ENCODE measurements around the gene PHKG2.
A peak's percentile ranks its signal among the peaks of the same experiment; 100 is the strongest.

PHKG2 gene

DNA sequence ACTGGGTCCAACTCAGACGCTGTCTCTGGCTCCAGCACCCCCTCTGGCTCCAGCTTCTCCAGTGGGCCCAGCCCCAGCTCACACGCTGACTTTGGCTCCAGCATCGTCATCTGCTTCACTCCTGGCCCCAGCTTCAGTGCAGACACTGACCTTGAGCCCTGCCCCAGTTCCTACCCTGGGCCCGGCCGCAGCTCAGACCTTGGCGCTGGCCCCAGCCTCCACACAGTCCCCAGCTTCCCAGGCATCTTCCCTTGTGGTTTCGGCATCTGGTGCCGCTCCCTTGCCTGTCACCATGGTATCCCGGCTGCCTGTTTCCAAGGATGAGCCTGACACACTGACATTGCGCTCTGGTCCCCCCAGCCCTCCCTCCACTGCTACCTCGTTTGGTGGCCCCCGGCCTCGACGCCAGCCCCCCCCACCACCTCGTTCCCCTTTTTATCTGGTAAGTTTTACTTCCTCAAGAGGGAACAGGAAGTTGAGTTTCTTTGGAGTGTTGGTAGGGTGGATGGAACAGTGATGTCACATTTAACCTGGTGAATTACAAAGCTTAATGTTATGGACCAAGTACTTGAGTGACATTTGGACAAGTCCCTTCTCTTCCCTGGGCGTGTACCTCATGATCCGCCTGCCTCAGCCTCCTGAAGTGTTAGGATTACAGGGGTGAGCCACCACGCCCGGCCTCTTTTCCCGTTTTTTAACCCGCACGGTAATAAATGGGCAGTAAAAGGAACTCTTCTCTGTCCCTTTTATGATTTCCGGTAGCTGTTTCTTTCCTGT is 23.4 kb upstream of the PHKG2 start:
- TF ChIP-seq, protein P1, sequence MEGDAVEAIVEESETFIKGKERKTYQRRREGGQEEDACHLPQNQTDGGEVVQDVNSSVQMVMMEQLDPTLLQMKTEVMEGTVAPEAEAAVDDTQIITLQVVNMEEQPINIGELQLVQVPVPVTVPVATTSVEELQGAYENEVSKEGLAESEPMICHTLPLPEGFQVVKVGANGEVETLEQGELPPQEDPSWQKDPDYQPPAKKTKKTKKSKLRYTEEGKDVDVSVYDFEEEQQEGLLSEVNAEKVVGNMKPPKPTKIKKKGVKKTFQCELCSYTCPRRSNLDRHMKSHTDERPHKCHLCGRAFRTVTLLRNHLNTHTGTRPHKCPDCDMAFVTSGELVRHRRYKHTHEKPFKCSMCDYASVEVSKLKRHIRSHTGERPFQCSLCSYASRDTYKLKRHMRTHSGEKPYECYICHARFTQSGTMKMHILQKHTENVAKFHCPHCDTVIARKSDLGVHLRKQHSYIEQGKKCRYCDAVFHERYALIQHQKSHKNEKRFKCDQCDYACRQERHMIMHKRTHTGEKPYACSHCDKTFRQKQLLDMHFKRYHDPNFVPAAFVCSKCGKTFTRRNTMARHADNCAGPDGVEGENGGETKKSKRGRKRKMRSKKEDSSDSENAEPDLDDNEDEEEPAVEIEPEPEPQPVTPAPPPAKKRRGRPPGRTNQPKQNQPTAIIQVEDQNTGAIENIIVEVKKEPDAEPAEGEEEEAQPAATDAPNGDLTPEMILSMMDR (conservative IDR thresholded peaks at IDR 0.05; ENCODE audit: control insufficient read depth, insufficient read depth, low read depth, low read length) = no peak
- DNase-seq (ENCODE audit: low read depth) = peak; percentile 26
- no peak overlapping the region for H3K4me3 ChIP-seq (ENCODE audit: control insufficient read depth, low read depth, low read length)

DNA sequence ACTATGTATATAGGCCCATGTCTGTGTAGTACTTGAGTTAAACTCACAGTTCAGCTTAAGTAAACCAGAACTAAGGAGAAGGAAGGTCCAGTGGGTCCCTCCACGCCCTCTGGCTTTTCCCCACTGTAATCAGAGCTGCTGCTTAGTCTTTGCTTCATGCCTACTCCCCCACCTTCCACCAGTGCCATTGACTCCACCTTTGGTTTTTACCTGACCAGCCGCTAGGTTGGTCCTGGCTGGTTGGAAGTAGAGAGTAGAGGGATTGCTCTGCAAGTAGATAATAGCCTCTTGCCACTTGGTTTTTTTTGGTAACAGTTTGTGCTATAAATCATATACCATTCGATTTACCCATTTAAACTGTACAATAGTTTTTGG is 22.8 kb upstream of the PHKG2 start:
- TF ChIP-seq, protein P1 (conservative IDR thresholded peaks at IDR 0.05; ENCODE audit: control insufficient read depth, insufficient read depth, low read depth, low read length) = no peak
- DNase-seq (ENCODE audit: low read depth) = no peak
- no peak overlapping the region for H3K4me3 ChIP-seq (ENCODE audit: control insufficient read depth, low read depth, low read length)

DNA sequence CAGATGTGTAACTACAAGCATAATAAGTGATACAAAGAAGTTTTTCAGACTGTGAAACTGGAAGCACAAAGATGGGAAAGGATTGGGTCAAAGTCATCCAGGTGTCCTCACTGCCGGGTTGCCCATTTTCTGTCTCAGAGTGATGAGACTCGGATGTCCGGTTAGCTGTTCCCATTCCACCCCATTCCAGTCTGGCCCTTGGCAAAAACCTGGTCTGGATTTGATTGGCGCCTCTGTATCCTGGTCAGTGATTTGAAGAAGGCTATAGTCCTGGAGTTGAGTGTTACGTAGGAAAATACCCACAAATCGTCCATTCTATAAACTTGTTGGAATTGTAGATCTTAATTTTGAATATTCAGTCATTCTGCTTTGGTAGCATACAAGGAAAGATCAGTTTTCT is 19.9 kb upstream of the PHKG2 start:
- TF ChIP-seq, protein P1 (conservative IDR thresholded peaks at IDR 0.05; ENCODE audit: control insufficient read depth, insufficient read depth, low read depth, low read length) = no peak
- no peak for DNase-seq (ENCODE audit: low read depth)
- H3K4me3 ChIP-seq (ENCODE audit: control insufficient read depth, low read depth, low read length) = no peak overlapping the region

DNA sequence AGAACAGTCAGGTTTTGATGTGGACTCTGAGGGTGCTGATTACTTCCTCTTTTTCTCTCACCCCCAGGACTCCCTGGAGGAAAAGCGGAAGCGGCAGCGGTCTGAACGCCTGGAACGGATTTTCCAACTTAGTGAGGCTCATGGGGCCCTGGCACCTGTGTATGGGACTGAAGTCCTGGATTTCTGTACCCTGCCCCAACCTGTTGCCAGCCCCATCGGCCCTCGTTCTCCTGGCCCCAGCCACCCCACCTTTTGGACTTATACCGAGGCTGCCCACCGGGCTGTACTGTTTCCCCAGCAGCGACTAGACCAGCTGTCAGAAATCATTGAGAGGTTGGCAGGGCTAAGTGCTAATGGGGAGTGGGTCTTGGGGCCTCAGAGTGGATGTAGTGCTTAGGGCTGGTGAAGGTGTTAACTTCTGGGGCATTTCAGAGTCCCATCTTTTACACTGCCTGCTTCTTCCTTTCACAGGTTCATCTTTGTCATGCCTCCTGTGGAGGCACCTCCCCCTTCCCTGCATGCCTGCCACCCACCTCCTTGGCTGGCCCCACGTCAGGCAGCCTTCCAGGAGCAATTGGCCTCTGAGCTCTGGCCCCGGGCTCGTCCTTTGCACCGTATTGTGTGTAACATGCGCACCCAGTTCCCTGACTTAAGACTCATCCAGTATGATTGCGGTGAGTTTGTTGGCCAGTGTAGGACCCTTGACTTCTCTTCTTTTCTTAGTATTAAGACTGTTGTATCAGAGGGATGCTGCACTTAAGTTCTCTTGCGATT is 19.1 kb upstream of the PHKG2 start:
- TF ChIP-seq, protein P1 (conservative IDR thresholded peaks at IDR 0.05; ENCODE audit: control insufficient read depth, insufficient read depth, low read depth, low read length) = no peak
- DNase-seq (ENCODE audit: low read depth) = no peak
- H3K4me3 ChIP-seq (ENCODE audit: control insufficient read depth, low read depth, low read length) = no peak overlapping the region

DNA sequence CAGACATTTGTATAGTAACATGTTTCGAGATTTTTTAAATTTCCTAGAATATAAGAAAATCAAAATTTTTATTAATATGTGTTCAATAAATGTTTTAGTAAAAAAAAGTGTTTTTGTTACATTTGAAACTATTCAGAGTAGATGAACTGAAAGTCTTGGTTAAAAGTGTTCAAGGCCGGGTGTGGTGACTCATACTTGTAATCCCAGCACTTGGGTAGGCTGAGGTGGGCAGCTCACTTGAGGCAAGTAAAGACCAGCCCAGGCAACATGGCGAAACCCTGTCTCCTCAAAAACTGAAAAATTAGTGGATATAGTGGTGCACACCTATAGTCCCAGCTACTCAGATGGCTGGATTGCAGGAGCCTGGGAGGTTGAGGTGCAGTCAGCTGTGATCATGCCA is 16.8 kb upstream of the PHKG2 start:
- DNase-seq (ENCODE audit: low read depth) = peak; percentile 21
- TF ChIP-seq, protein P1 (conservative IDR thresholded peaks at IDR 0.05; ENCODE audit: control insufficient read depth, insufficient read depth, low read depth, low read length) = no peak
- no peak overlapping the region for H3K4me3 ChIP-seq (ENCODE audit: control insufficient read depth, low read depth, low read length)

DNA sequence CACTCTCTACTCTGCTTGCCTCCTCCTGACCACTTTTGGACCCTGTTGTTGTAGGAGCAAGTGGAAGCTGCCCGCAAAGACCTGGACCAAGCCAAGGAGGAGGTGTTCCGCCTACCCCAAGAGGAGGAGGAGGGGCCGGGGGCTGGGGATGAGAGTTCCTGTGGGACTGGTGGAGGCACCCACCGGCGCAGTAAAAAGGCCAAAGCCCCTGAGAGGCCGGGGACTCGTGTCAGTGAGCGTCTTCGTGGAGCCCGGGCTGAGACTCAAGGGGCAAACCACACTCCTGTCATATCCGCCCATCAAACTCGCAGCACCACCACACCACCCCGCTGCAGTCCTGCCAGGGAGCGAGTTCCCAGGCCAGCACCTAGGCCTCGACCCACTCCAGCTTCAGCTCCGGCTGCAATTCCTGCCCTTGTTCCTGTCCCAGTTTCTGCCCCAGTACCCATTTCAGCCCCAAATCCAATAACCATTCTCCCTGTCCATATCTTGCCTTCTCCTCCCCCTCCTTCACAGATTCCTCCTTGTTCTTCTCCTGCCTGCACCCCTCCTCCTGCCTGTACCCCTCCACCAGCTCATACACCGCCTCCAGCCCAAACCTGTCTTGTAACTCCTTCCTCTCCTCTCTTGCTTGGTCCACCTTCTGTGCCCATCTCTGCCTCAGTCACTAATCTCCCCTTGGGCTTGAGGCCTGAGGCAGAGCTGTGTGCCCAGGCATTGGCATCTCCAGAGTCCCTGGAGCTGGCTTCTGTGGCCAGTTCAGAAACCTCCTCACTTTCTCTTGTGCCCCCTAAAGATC is 11.0 kb upstream of the PHKG2 start:
- H3K4me3 ChIP-seq (ENCODE audit: control insufficient read depth, low read depth, low read length) = no peak overlapping the region
- DNase-seq (ENCODE audit: low read depth) = no peak
- TF ChIP-seq, protein P1 (conservative IDR thresholded peaks at IDR 0.05; ENCODE audit: control insufficient read depth, insufficient read depth, low read depth, low read length) = no peak
